IMR-90 (cell line): ENCODE measurements around the gene MRPS34. TPM values are rescaled to one million over a fixed set of nuclear protein-coding genes. Genes with fewer than 3 reads are reported as not detected.

Experiments used
- ATAC-seq: fragments of 200-7000 bp; cut with Tn5 transposase; 2 replicates; pipeline ENCODE4 v1.9.1; 2020; ENCODE audit warnings: low read depth, mild to moderate bottlenecking, moderate library complexity
- BruUV-seq: library from RNA; stranded (reverse); fragments of 400-500 nt; replicated peaks from 2 replicates; lab custom pipeline; 2021; lab: Mats Ljungman, UMichigan
- CTCF ChIA-PET: fragments of 300-600 bp; formaldehyde crosslinking; extraction: SDS; loops from one replicate; lab custom pipeline; 2021; ENCODE audit warnings: antibody characterized with exemption; lab: Yijun Ruan, JAX
- POLR2A ChIA-PET: fragments of 300-600 bp; sonication (Branson Sonifier 250); formaldehyde crosslinking; loops from one replicate; lab custom pipeline; 2022; ENCODE audit warnings: antibody characterized with exemption; ENCODE audit not compliant: unreplicated experiment; lab: Charles Lee
- DNase-seq: peaks from one replicate; pipeline ENCODE4 v3.0.0; 2013
- H2AFZ ChIP-seq: replicated peaks from 2 replicates; pipeline ENCODE3; 2013; ENCODE audit warnings: low read length, mild to moderate bottlenecking; ENCODE audit not compliant: poor library complexity
- H2AK5ac ChIP-seq: 2 replicates; pipeline ENCODE4 v1.6.1; 2013; ENCODE audit warnings: low read depth, low read length, inconsistent platforms
- H2AK9ac ChIP-seq: replicated peaks from 2 replicates; pipeline ENCODE3; 2013; ENCODE audit warnings: mild to moderate bottlenecking, low read depth, low read length, moderate library complexity; ENCODE audit not compliant: poor library complexity
- H2BK120ac ChIP-seq: 2 replicates; pipeline ENCODE4 v1.6.1; 2013; ENCODE audit warnings: low read depth, low read length, inconsistent platforms
- H2BK15ac ChIP-seq: 3 replicates; pipeline ENCODE4 v1.6.1; 2013; ENCODE audit warnings: low read depth, low read length, inconsistent platforms
- H2BK20ac ChIP-seq: 2 replicates; pipeline ENCODE4 v1.6.1; 2013; ENCODE audit warnings: low read depth, mild to moderate bottlenecking, inconsistent platforms, low read length, moderate library complexity
- H2BK5ac ChIP-seq: 2 replicates; pipeline ENCODE4 v1.6.1; 2013; ENCODE audit warnings: mild to moderate bottlenecking, low read depth, low read length, inconsistent platforms; ENCODE audit not compliant: poor library complexity, severe bottlenecking
- H3K14ac ChIP-seq: replicated peaks from 2 replicates; pipeline ENCODE4 v1.6.1; 2013; ENCODE audit warnings: low read depth, low read length, inconsistent platforms
- H3K18ac ChIP-seq: 2 replicates; pipeline ENCODE4 v1.6.1; 2013; ENCODE audit warnings: low read depth, low read length, control low read depth
- H3K23ac ChIP-seq: 2 replicates; pipeline ENCODE4 v1.6.1; 2013; ENCODE audit warnings: low read depth, low read length, inconsistent platforms
- H3K27ac ChIP-seq: 2 replicates; pipeline ENCODE4 v1.5.1; 2013; ENCODE audit warnings: mild to moderate bottlenecking, control low read depth, low read length; ENCODE audit not compliant: insufficient read depth
- H3K27me3 ChIP-seq: 2 replicates; pipeline ENCODE4 v1.6.1; 2013; ENCODE audit warnings: low read length; ENCODE audit not compliant: control insufficient read depth, insufficient read depth
- H3K36me3 ChIP-seq: 2 replicates; pipeline ENCODE4 v1.6.1; 2013; ENCODE audit warnings: low read length, mixed read lengths; ENCODE audit not compliant: control insufficient read depth, insufficient read depth
- H3K4ac ChIP-seq: 2 replicates; pipeline ENCODE4 v1.6.1; 2013; ENCODE audit warnings: low read depth, low read length, inconsistent platforms
- H3K4me1 ChIP-seq: 2 replicates; pipeline ENCODE4 v1.6.1; 2013; ENCODE audit warnings: low read length, mixed read lengths; ENCODE audit not compliant: control insufficient read depth, insufficient read depth
- H3K4me2 ChIP-seq: 2 replicates; pipeline ENCODE4 v1.6.1; 2013; ENCODE audit warnings: low read depth, mild to moderate bottlenecking, control low read depth, low read length, moderate library complexity
- H3K4me3 ChIP-seq: 2 replicates; pipeline ENCODE4 v1.5.1; 2013; ENCODE audit warnings: low read depth, mild to moderate bottlenecking, control low read depth, low read length, moderate library complexity; ENCODE audit not compliant: insufficient read depth
- H3K56ac ChIP-seq: 2 replicates; pipeline ENCODE4 v1.6.1; 2013; ENCODE audit warnings: low read length, inconsistent platforms; ENCODE audit not compliant: insufficient read depth; ENCODE audit errors: extremely low read depth
- H3K79me1 ChIP-seq, 2 experiments: 2 replicates each; pipeline ENCODE4 v1.6.1; 2013; ENCODE audit warnings: low read length in 2 of 2, inconsistent platforms in 1 of 2, low read depth in 1 of 2
- H3K9ac ChIP-seq: 2 replicates; pipeline ENCODE4 v1.6.1; 2013; ENCODE audit warnings: low read depth, low read length, control low read depth
- H3K9me1 ChIP-seq: 2 replicates; pipeline ENCODE4 v1.6.1; 2013; ENCODE audit warnings: low read length, inconsistent platforms; ENCODE audit not compliant: insufficient read depth
- H3K9me3 ChIP-seq: 2 replicates; pipeline ENCODE4 v1.6.1; 2013; ENCODE audit warnings: low read length; ENCODE audit not compliant: control insufficient read depth, insufficient read depth
- H4K20me1 ChIP-seq: 2 replicates; pipeline ENCODE4 v1.6.1; 2013; ENCODE audit warnings: low read length, inconsistent platforms; ENCODE audit not compliant: insufficient read depth
- H4K5ac ChIP-seq: 2 replicates; pipeline ENCODE4 v1.6.1; 2013; ENCODE audit warnings: mild to moderate bottlenecking, low read depth, low read length, control low read depth
- H4K8ac ChIP-seq, 2 experiments: 2 replicates each; pipeline ENCODE4 v1.6.1; 2013; ENCODE audit warnings: low read depth in 2 of 2, low read length in 2 of 2, control low read depth in 1 of 2, inconsistent platforms in 1 of 2
- H4K91ac ChIP-seq: 2 replicates; pipeline ENCODE4 v1.6.1; 2013; ENCODE audit warnings: low read depth, low read length, inconsistent platforms; ENCODE audit not compliant: insufficient read depth
- CEBPB ChIP-seq: IDR thresholded peaks from 2 replicates; pipeline ENCODE4 v1.6.1; 2012; ENCODE audit warnings: low read depth, low read length, improper control_type of control experiment
- CHD1 ChIP-seq: IDR thresholded peaks from 2 replicates; pipeline ENCODE4 v1.6.1; 2012; ENCODE audit warnings: low read depth, low read length, improper control_type of control experiment
- MAFK ChIP-seq: IDR thresholded peaks from 2 replicates; pipeline ENCODE4 v1.6.1; 2012; ENCODE audit warnings: low read depth, low read length, improper control_type of control experiment
- RAD21 ChIP-seq: IDR thresholded peaks from 2 replicates; pipeline ENCODE4 v1.6.1; 2012; ENCODE audit warnings: low read length, improper control_type of control experiment
- RFX5 ChIP-seq: IDR thresholded peaks from 2 replicates; pipeline ENCODE4 v1.8.0; 2012; ENCODE audit warnings: low read depth, mild to moderate bottlenecking, low read length, moderate library complexity
- whole genome bisulfite sequencing, 2 experiments: methylation state at CpG; one replicate each; pipeline versions ENCODE4 v1.1.5 to v1.1.7; 2013; ENCODE audit warnings: missing lambda C conversion rate in 2 of 2; ENCODE audit not compliant: insufficient read length in 1 of 2; ENCODE audit errors: extremely low coverage in 2 of 2; 5-methylcytosine and 5-hydroxymethylcytosine counted together
- dilution Hi-C: fragments of 300-500 bp; cut with HindIII; formaldehyde crosslinking; loops from one replicate; pipeline ENCODE4 v1.14.3; 2018; ENCODE audit warnings: low sequenced_read_pairs; ENCODE audit not compliant: unreplicated experiment
- in situ Hi-C: fragments of 300-500 bp; cut with MboI; formaldehyde crosslinking; loops from 3 replicates; pipeline ENCODE4 v1.14.3; 2019; ENCODE audit warnings: low sequenced_read_pairs, inconsistent platforms, mixed read lengths
- intact Hi-C: fragments of 100-400 bp; cut with micrococcal nuclease; formaldehyde crosslinking; loops from 2 replicates; pipeline ENCODE4 v1.10.0; 2022
- polyA plus RNA-seq, 3 experiments: library from polyadenylated mRNA; depleted of rRNA; stranded (reverse); fragments of >200 nt; gene quantifications; 2 replicates each; pipeline ENCODE4 v1.2.3, GENCODE V29; 2012; ENCODE audit warnings: low replicate concordance in 1 of 3
- total RNA-seq: library from RNA; depleted of rRNA; stranded (reverse); fragments of >200 nt; gene quantifications from 2 replicates; pipeline ENCODE4 v1.2.3, GENCODE V29; 2012

Gene MRPS34
- total and polyA plus RNA-seq, 2 of the 4 experiments (the other 2 are of a cell fraction), result 68.5 to 80.4 TPM

GRCh38 chr16:1752853-1753252 lies 20.1 kb downstream of the MRPS34 start:
- Histone ChIP-seq H3K14ac (no peak overlapping the region), H3K9ac (no peak overlapping the region), H2AFZ (no peak overlapping the region), H3K9me1 (peaks cover 6% of the 10 kb centered on the region; the same call in 1 of the 2 replicates), H4K91ac (no peak overlapping the region), H3K27me3 (no peaks in the 10 kb centered on the region), H3K4ac (no peak overlapping the region), H4K20me1 (peaks cover 4% of the 10 kb centered on the region; the same call in 1 of the 2 replicates), H4K5ac (no peak overlapping the region), H4K8ac (no peak overlapping the region), H3K79me1 (peaks cover 12 to 30% of the 10 kb centered on the region in 2 experiments; a peak in 2 of 4 replicates), H3K4me3 (no peak overlapping the region), H2BK5ac (no peak overlapping the region), H3K9me3 (no peaks in the 10 kb centered on the region), H2BK120ac (no peak overlapping the region), H3K4me1 (no peaks in the 10 kb centered on the region), H2BK20ac (no peak overlapping the region), H3K27ac (no peak overlapping the region), H2BK15ac (no peak overlapping the region), H3K4me2 (no peak overlapping the region), H3K18ac (no peak overlapping the region), H3K23ac (no peak overlapping the region), H2AK5ac (no peak overlapping the region), H3K36me3 (peaks cover 59% of the 10 kb centered on the region), H3K56ac (no peak overlapping the region), H2AK9ac (peak overlapping the region; percentile 55)
- WGBS, 2 experiments, result 100% methylated on average over 3 of the region's 14 CpGs; no CpG with 5 or more reads in 1 of the 2 experiments
- no peak for ATAC-seq
- in situ Hi-C loops (no loop called here), dilution Hi-C loops (no loop called here), intact Hi-C loops (no loop called here)
- CTCF ChIA-PET, result no interaction called here
- no peak for DNase-seq
- TF ChIP-seq CEBPB (no peak), MAFK (no peak), RAD21 (no peak), RFX5 (no peak), CHD1 (no peak)
- POLR2A ChIA-PET, result no interaction called here
- BruUV-seq, result no TSS peak
